ENCODE measurements around the gene VPS13D. TPM values are rescaled to one million over a fixed set of nuclear protein-coding genes. Genes with fewer than 3 reads are reported as not detected.

VPS13D gene
- 100 to 1,000 TPM; 137 to 238 (median 191) TPM for total RNA-seq

- Histone ChIP-seq H3K36me3 (no peaks in the 10 kb centered on the region), H3K4me3 (replicated peaks in 1 of 3) (peak within 1 kb of the TSS; percentile 50 to 94 (median 71)), H3K27me3 (no peaks in the 10 kb centered on the region), H3K27ac (peak within 1 kb of the TSS; percentile 70 to 98 (median 96)), H3K9me3 (no peaks in the 10 kb centered on the region), H3K4me1 (peaks cover 18 to 22% of the 10 kb centered on the region in 2 donors)
- peak; percentile 51 to 84 for TF ChIP-seq POLR2A (IDR thresholded peaks at IDR 0.05)
- TF ChIP-seq CTCF (IDR thresholded peaks at IDR 0.05): peak; percentile 59 to 99 (median 96)
- peak; percentile 84 to 89 for DNase-seq
- 0% methylated on average over 8 to 36 of the region's 77 CpGs for WGBS, 2 donors
- intact Hi-C loops (cut with DNase I): no loop called here
Measured at GRCh38 chr1:12229835-12230548, at the start of gene VPS13D. Gene VPS13D, plus strand, starts transcription at chr1:12230030. Its CDS starts 4,237 bp downstream, at chr1:12234267.

DNA sequence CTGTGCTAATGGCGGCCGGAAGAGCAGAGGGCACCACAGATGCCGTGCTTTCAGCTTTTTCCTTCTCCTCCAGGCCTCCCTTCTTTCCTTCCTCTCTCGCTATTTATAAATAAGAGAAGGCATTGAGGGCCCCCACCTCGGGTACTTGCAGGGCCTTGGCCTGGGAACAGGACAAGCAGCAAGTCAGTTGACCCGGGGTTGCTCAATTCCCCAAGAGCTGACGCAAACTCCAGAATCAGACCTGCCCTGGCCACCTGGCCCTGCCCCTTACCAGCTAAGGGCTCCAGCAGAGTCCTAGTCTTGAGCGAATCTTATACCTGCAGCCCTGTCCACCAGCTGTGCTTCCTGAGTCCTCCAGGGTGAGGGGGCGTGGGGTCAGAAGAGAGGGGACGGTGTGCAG is 49.5 kb upstream of the VPS13D start:
- H3K4me3 ChIP-seq (replicated peaks in 1 of 3): no peak overlapping the region
- no peaks in the 10 kb centered on the region for H3K36me3 ChIP-seq
- 78 to 79% methylated on average over 7 to 10 of the region's 10 CpGs for WGBS, 2 donors
- DNase-seq: peak in 1 of 2 donors; percentile 28
- no peaks in the 10 kb centered on the region for H3K27me3 ChIP-seq
- H3K9me3 ChIP-seq: no peaks in the 10 kb centered on the region
- TF ChIP-seq CTCF (IDR thresholded peaks at IDR 0.05) (no peak), POLR2A (IDR thresholded peaks at IDR 0.05) (no peak)
- peaks cover 5 to 53% of the 10 kb centered on the region in 2 donors for H3K4me1 ChIP-seq
- peak overlapping the region in 2 of 3 donors; percentile 38 to 54 for H3K27ac ChIP-seq
- intact Hi-C loops (cut with DNase I): no loop called here

GRCh38 chr1:12180903-12181302 is 48.9 kb upstream of the VPS13D start:
- Histone ChIP-seq H3K4me1 (peaks cover 5 to 55% of the 10 kb centered on the region in 2 donors), H3K36me3 (no peaks in the 10 kb centered on the region), H3K4me3 (replicated peaks in 1 of 3) (no peak overlapping the region), H3K27me3 (no peaks in the 10 kb centered on the region), H3K9me3 (no peaks in the 10 kb centered on the region), H3K27ac (peak overlapping the region in 2 of 3 donors; percentile 38 to 54)
- 83 to 96% methylated on average over 6 to 7 of the region's 7 CpGs for WGBS, 2 donors
- TF ChIP-seq POLR2A (IDR thresholded peaks at IDR 0.05): no peak
- TF ChIP-seq CTCF (IDR thresholded peaks at IDR 0.05): no peak
- DNase-seq: no peak
- intact Hi-C loops (cut with DNase I): no loop called here

DNA sequence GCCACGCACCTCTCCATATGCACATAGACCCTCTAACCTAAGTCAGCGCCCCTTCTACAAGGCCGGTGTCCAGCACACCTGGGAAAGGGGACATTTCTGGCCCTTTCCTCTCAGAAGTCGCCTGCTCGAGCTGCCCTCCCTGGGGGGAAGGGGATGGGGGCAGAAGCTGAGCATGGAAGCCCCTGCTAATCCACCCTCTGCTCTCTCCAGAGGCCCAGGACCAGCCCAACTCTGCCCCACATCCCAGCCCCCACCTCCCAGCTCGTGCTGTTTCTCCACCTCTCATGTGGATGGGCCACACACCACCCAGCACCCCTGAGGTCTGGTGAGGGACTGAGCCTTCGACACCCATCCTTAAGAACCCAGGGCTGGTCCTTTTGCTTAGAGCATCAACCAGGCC is 48.3 kb upstream of the VPS13D start:
- WGBS, 2 donors: 95% methylated on average over 7 of the region's 7 CpGs; no CpG with 5 or more reads in 1 of the 2 donors

More for the DNA sequence above, 48.3 kb upstream of the VPS13D start:
- no peak for DNase-seq
- H3K4me1 ChIP-seq: peaks cover 5 to 59% of the 10 kb centered on the region in 2 donors
- intact Hi-C loops (cut with DNase I): no loop called here
- H3K36me3 ChIP-seq: no peaks in the 10 kb centered on the region
- no peak overlapping the region for H3K27ac ChIP-seq
- no peaks in the 10 kb centered on the region for H3K27me3 ChIP-seq
- no peak for TF ChIP-seq CTCF (IDR thresholded peaks at IDR 0.05)
- no peak for TF ChIP-seq POLR2A (IDR thresholded peaks at IDR 0.05)
- H3K9me3 ChIP-seq: no peaks in the 10 kb centered on the region
- no peak overlapping the region for H3K4me3 ChIP-seq (replicated peaks in 1 of 3)

All from thyroid gland (tissue), 4 donors.